ENCODE measurements around the gene OR4D2. TPM values are rescaled to one million over a fixed set of nuclear protein-coding genes. Genes with fewer than 3 reads are reported as not detected.

Gene OR4D2
- total RNA-seq, 1 donor from 2014 or later = not detected

GRCh38 chr17:58192612-58193011 lies 25.8 kb downstream of the OR4D2 start, which contains the start of gene EPX:
Gene EPX, plus strand, starts transcription at chr17:58192726. Its CDS starts 121 bp downstream, at chr17:58192847.
- Mint-ChIP-seq H3K4me1 (peaks cover 3% of the 10 kb centered on the region), H3K27ac (no peak within 1 kb of the TSS), H3K9me3 (no peaks in the 10 kb centered on the region), H3K36me3 (no peaks in the 10 kb centered on the region), H3K27me3 (ENCODE audit: low read depth) (peaks cover 80% of the 10 kb centered on the region), H3K4me3 (no peak within 1 kb of the TSS)
- no peak for TF ChIP-seq CTCF (IDR thresholded peaks at IDR 0.05; ENCODE audit: unreplicated experiment)
- DNase-seq (ENCODE audit: low spot score in 2 of 2, unreplicated experiment in 2 of 2) = no peak

- no peak overlapping the region for H3K27ac Mint-ChIP-seq
- no peaks in the 10 kb centered on the region for H3K9me3 Mint-ChIP-seq
- TF ChIP-seq CTCF (IDR thresholded peaks at IDR 0.05; ENCODE audit: unreplicated experiment) = no peak
- peaks cover 82% of the 10 kb centered on the region for H3K27me3 Mint-ChIP-seq (ENCODE audit: low read depth)
- no peak for DNase-seq (ENCODE audit: low spot score in 2 of 2, unreplicated experiment in 2 of 2)
- no peaks in the 10 kb centered on the region for H3K36me3 Mint-ChIP-seq
- H3K4me1 Mint-ChIP-seq = peaks cover 3% of the 10 kb centered on the region
- H3K4me3 Mint-ChIP-seq = no peak overlapping the region
Observed at GRCh38 chr17:58193641-58194255, 27.0 kb downstream of the OR4D2 start.

- no peak for TF ChIP-seq CTCF (IDR thresholded peaks at IDR 0.05; ENCODE audit: unreplicated experiment)
- Mint-ChIP-seq H3K4me3 (no peak overlapping the region), H3K27me3 (ENCODE audit: low read depth) (peaks cover 85% of the 10 kb centered on the region), H3K36me3 (no peaks in the 10 kb centered on the region), H3K27ac (no peak overlapping the region), H3K9me3 (no peaks in the 10 kb centered on the region), H3K4me1 (peaks cover 3% of the 10 kb centered on the region)
- no peak for DNase-seq (ENCODE audit: low spot score in 2 of 2, unreplicated experiment in 2 of 2)
Observed at GRCh38 chr17:58195518-58196123, 28.8 kb downstream of the OR4D2 start.

- H3K9me3 Mint-ChIP-seq = no peaks in the 10 kb centered on the region
- H3K27me3 Mint-ChIP-seq (ENCODE audit: low read depth) = peaks cover 77% of the 10 kb centered on the region
- H3K4me3 Mint-ChIP-seq = no peak overlapping the region
- no peak for TF ChIP-seq CTCF (IDR thresholded peaks at IDR 0.05; ENCODE audit: unreplicated experiment)
- H3K4me1 Mint-ChIP-seq = no peaks in the 10 kb centered on the region
- no peak overlapping the region for H3K27ac Mint-ChIP-seq
- no peak for DNase-seq (ENCODE audit: low spot score in 2 of 2, unreplicated experiment in 2 of 2)
- no peaks in the 10 kb centered on the region for H3K36me3 Mint-ChIP-seq
Observed at GRCh38 chr17:58196610-58197009, 29.8 kb downstream of the OR4D2 start.

- H3K4me3 Mint-ChIP-seq = no peak overlapping the region
- H3K36me3 Mint-ChIP-seq = no peaks in the 10 kb centered on the region
- H3K27ac Mint-ChIP-seq = no peak overlapping the region
- peaks cover 50% of the 10 kb centered on the region for H3K27me3 Mint-ChIP-seq (ENCODE audit: low read depth)
- H3K4me1 Mint-ChIP-seq = no peaks in the 10 kb centered on the region
- TF ChIP-seq CTCF (IDR thresholded peaks at IDR 0.05; ENCODE audit: unreplicated experiment) = peak; percentile 58
- DNase-seq (ENCODE audit: low spot score in 2 of 2, unreplicated experiment in 2 of 2) = peak in 1 of 2 experiments; percentile 54
- no peaks in the 10 kb centered on the region for H3K9me3 Mint-ChIP-seq
Observed at GRCh38 chr17:58200024-58200633, 33.3 kb downstream of the OR4D2 start.
